Neural progenitor cell (in vitro differentiated cells): ENCODE data around the gene PAEP.

ENCODE experiments used
- CTCF ChIP-seq: fragments of 200-600 bp; sonication (generic); IDR thresholded peaks from 2 replicates; pipeline ENCODE4 v1.5.1; 2017; ENCODE audit warnings: antibody characterized with exemption, mild to moderate bottlenecking
- EZH2 ChIP-seq: fragments of 200-600 bp; sonication (generic); IDR thresholded peaks from 2 replicates; pipeline ENCODE4 v1.6.1; 2017; ENCODE audit warnings: antibody characterized with exemption, mild to moderate bottlenecking, moderate library complexity
- EZH2phosphoT487 ChIP-seq: fragments of 200-600 bp; sonication (generic); IDR thresholded peaks from 2 replicates; pipeline ENCODE4 v1.6.1; 2017; ENCODE audit warnings: antibody characterized with exemption

GRCh38 chr9:135559606-135560005, 1.9 kb upstream of the PAEP start:
- no peak for TF ChIP-seq CTCF
- TF ChIP-seq EZH2phosphoT487: no peak
- no peak for TF ChIP-seq EZH2
